DND-41 (cell line): ENCODE data around the gene GORASP2.

ENCODE experiments used
- ATAC-seq: fragments of 200-7000 bp; cut with Tn5 transposase; 3 replicates; pipeline ENCODE4 v1.9.1; 2021; ENCODE audit warnings: low read depth; ENCODE audit not compliant: insufficient read depth
- DNase-seq: peaks from one replicate; pipeline ENCODE4 v3.0.0-alpha.2; 2020
- H2AFZ ChIP-seq: 2 replicates; pipeline ENCODE4 v1.6.0; 2012; ENCODE audit warnings: low read depth, low read length
- H3K27ac ChIP-seq: 2 replicates; pipeline ENCODE4 v1.5.1; 2012; ENCODE audit warnings: low read length, inconsistent platforms
- H3K27me3 ChIP-seq: fragments of 200-600 bp; sonication (generic); 2 replicates; pipeline ENCODE4 v1.6.0; 2012; ENCODE audit warnings: low read length, mild to moderate bottlenecking, inconsistent platforms; ENCODE audit not compliant: insufficient read depth, poor library complexity
- H3K36me3 ChIP-seq: 2 replicates; pipeline ENCODE4 v1.5.1; 2012; ENCODE audit warnings: low read length, inconsistent platforms; ENCODE audit not compliant: insufficient read depth
- H3K4me1 ChIP-seq: 2 replicates; pipeline ENCODE4 v1.5.1; 2012; ENCODE audit warnings: mild to moderate bottlenecking, low read length; ENCODE audit not compliant: insufficient read depth
- H3K4me2 ChIP-seq: 2 replicates; pipeline ENCODE4 v1.6.0; 2012; ENCODE audit warnings: mild to moderate bottlenecking, moderate library complexity, low read length, inconsistent platforms; ENCODE audit not compliant: insufficient read depth
- H3K4me3 ChIP-seq, 2 experiments: fragments of 200-600 bp in 1 of 2; shearing (Covaris generic) in 1 of 2; 2 replicates each; pipeline ENCODE4 v1.5.1; 2012 to 2016; ENCODE audit warnings: inconsistent platforms in 2 of 2, low read length in 2 of 2, mild to moderate bottlenecking in 2 of 2, low read depth in 1 of 2, moderate library complexity in 1 of 2
- H3K79me2 ChIP-seq: 2 replicates; pipeline ENCODE4 v1.6.0; 2012; ENCODE audit warnings: low read length, inconsistent platforms; ENCODE audit not compliant: insufficient read depth
- H3K9ac ChIP-seq: 2 replicates; pipeline ENCODE4 v1.6.0; 2012; ENCODE audit warnings: low read depth, mild to moderate bottlenecking, inconsistent platforms, low read length, moderate library complexity
- H3K9me3 ChIP-seq: 2 replicates; pipeline ENCODE4 v1.5.1; 2012; ENCODE audit warnings: low read length, moderate library complexity, mild to moderate bottlenecking, inconsistent platforms; ENCODE audit not compliant: insufficient read depth, severe bottlenecking
- H4K20me1 ChIP-seq: 2 replicates; pipeline ENCODE4 v1.6.0; 2012; ENCODE audit warnings: low read length; ENCODE audit not compliant: insufficient read depth
- EZH2 ChIP-seq: IDR thresholded peaks from 3 replicates; pipeline ENCODE4 v1.6.1; 2012; ENCODE audit warnings: borderline replicate concordance, low read depth, mild to moderate bottlenecking, moderate library complexity, low read length, inconsistent platforms; ENCODE audit not compliant: severe bottlenecking
- TF ChIP-seq, protein P1 (sequence below): IDR thresholded peaks from 2 replicates; pipeline ENCODE4 v1.5.1; 2012; ENCODE audit warnings: borderline replicate concordance, low read length, moderate library complexity, mild to moderate bottlenecking; ENCODE audit not compliant: poor library complexity, severe bottlenecking; ENCODE audit errors: extremely low read depth

GORASP2 gene

GRCh38 chr2:170984079-170984478, 55.0 kb downstream of the GORASP2 start:
- H3K9ac ChIP-seq: no peak overlapping the region
- TF ChIP-seq, protein P1, sequence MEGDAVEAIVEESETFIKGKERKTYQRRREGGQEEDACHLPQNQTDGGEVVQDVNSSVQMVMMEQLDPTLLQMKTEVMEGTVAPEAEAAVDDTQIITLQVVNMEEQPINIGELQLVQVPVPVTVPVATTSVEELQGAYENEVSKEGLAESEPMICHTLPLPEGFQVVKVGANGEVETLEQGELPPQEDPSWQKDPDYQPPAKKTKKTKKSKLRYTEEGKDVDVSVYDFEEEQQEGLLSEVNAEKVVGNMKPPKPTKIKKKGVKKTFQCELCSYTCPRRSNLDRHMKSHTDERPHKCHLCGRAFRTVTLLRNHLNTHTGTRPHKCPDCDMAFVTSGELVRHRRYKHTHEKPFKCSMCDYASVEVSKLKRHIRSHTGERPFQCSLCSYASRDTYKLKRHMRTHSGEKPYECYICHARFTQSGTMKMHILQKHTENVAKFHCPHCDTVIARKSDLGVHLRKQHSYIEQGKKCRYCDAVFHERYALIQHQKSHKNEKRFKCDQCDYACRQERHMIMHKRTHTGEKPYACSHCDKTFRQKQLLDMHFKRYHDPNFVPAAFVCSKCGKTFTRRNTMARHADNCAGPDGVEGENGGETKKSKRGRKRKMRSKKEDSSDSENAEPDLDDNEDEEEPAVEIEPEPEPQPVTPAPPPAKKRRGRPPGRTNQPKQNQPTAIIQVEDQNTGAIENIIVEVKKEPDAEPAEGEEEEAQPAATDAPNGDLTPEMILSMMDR: no peak
- no peak for TF ChIP-seq EZH2
- H3K4me1 ChIP-seq: no peaks in the 10 kb centered on the region
- H3K9me3 ChIP-seq: no peaks in the 10 kb centered on the region
- H3K36me3 ChIP-seq: peaks cover 8% of the 10 kb centered on the region; the same call in 1 of the 2 replicates
- H2AFZ ChIP-seq: no peak overlapping the region
- ATAC-seq: 0 out of 3 replicates have a peak, but pooled peaks have one; percentile 45
- no peak overlapping the region for H3K4me3 ChIP-seq
- no peak overlapping the region for H3K27ac ChIP-seq
- no peak overlapping the region for H3K4me2 ChIP-seq
- H3K27me3 ChIP-seq: no peaks in the 10 kb centered on the region
- no peaks in the 10 kb centered on the region for H3K79me2 ChIP-seq
- H4K20me1 ChIP-seq: 0 out of 2 replicates have a peak, but pooled peaks cover 3% of the 10 kb centered on the region
- no peak for DNase-seq

DNA sequence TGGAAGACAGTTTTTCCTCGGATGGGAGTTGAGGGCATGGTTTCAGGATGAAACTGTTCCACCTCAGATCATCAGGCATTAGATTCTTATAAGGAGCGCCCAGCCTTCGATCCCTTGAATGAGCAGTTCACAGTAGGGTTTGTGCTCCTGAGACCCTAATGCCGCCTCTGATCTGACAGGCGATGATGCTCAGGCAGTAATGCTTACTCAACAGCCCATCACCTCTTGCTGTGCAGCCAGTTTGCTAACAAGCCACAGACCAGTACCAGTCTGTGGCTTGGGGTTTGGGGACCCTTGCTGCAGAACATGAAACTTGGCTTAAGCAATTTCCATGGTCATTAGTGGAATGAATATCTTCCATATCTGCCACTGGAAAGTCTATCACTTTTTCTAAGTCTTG, 56.4 kb downstream of the GORASP2 start:
- no peaks in the 10 kb centered on the region for H3K27me3 ChIP-seq
- H3K4me2 ChIP-seq: no peak overlapping the region
- no peak overlapping the region for H2AFZ ChIP-seq
- H3K9me3 ChIP-seq: no peaks in the 10 kb centered on the region
- H3K4me1 ChIP-seq: no peaks in the 10 kb centered on the region
- 0 out of 2 replicates have a peak, but pooled peaks cover 3% of the 10 kb centered on the region for H4K20me1 ChIP-seq
- no peak overlapping the region for H3K4me3 ChIP-seq
- H3K9ac ChIP-seq: no peak overlapping the region
- ATAC-seq (no peak), DNase-seq (no peak)
- TF ChIP-seq EZH2: no peak
- TF ChIP-seq, protein P1: no peak
- H3K36me3 ChIP-seq: peaks cover 10% of the 10 kb centered on the region; the same call in 1 of the 2 replicates
- H3K79me2 ChIP-seq: no peaks in the 10 kb centered on the region
- no peak overlapping the region for H3K27ac ChIP-seq

DNA sequence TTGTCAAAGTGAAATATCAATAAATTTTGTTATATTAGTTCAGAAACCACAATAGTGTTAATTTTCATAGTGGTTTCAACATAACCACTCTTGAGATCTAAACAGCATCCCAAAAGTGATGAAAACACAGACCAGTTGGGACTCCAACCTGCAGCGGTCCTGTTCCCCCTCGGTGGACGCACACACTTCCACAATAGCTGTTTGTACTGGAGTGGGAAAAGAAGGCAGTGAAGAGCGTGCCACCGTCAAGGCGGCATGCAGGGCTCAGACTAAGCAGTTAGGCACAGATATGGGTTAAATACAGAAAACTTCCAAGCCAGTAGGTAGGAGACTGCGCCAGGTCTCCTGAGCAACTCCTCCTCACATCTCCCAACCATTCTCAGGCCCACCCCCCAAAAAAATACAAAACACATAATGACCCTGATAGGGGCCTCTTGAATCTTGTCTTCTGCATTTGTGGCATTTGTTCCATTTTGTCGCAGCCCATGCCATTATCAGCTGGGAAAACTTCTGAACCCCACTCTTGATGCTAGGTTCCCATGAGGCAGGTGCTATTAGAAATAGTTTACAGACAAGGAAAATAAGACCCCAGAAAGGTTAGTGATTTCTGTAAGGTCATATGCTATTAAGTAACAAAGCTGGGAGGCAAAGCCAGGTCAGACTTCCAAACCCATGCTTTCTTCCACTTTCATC, 57.7 kb downstream of the GORASP2 start:
- no peak for TF ChIP-seq EZH2
- TF ChIP-seq, protein P1: no peak
- H3K36me3 ChIP-seq: peaks cover 13% of the 10 kb centered on the region

More for the DNA sequence above, 57.7 kb downstream of the GORASP2 start:
- Histone ChIP-seq H4K20me1 (0 out of 2 replicates have a peak, but pooled peaks cover 3% of the 10 kb centered on the region), H2AFZ (no peak overlapping the region), H3K9ac (no peak overlapping the region), H3K79me2 (no peaks in the 10 kb centered on the region), H3K9me3 (no peaks in the 10 kb centered on the region), H3K4me3 (no peak overlapping the region), H3K27ac (no peak overlapping the region), H3K27me3 (no peaks in the 10 kb centered on the region), H3K4me2 (no peak overlapping the region), H3K4me1 (no peaks in the 10 kb centered on the region)
- no peak for ATAC-seq
- DNase-seq: no peak
